ENCODE measurements around the gene STK33. TPM values are rescaled to one million over a fixed set of nuclear protein-coding genes. Genes with fewer than 3 reads are reported as not detected.

Gene STK33
- polyA plus RNA-seq, 4 donors, result 27.0 to 32.6 (median 30.5) TPM

DNA sequence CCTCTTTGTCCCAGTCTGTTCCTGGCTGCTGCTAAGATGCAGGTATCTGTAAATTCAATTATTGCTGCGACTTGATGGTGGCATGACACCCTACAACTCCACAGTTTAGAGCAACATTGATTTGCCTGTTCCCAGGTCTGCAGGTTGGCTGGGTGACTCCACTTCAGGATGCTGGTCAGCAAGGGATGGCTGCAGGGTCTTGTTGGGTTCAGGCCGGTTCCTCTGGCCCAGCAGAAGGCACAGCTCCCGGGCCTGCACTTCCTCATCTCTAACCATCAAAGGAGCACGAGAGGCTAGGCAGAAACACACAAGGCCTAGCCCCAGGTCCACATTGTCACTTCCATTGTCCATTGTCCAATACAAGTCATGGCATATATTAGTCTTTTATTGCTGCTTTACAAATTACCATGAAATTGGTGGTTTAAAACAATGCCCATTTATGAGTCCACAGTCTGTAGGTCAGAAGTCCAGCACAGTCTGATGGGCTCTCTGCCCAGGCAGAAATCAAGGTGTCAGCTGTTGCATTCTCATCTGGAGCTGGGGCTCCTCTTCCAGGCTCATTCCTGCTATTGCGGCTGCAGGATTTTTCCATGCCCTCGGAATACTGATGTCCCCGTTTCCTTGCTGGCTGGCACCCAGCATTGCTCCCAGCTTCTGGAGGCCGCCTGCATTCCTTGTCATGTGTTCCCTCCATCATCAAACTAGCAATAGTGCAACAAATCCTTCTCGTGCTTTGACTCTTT, 233.8 kb downstream of the STK33 start:
- DNase-seq (ENCODE audit: low read depth in 4 of 4, low spot score in 2 of 4), result no peak

DNA sequence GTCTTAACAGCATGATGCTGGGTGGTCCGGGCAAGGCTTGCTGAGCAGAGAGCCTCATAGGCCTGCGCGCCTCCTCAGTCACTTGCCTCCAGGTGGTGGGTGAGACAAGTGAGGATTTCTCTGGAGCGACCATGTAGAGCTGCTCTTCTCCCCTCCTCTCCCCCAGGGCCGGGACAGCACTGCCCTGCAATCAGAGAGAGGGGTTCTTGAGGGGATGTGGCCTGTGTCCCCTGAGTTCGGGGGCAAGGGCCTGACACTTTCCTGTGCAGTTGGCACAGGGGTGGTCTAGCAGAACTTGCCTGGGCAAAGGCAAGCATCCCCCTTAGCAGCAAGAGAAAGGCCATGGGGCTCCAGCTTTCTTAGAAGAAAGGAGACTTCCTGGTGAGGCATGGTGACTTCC, 234.5 kb downstream of the STK33 start:
- no peak for DNase-seq (ENCODE audit: low read depth in 4 of 4, low spot score in 2 of 4)

DNA sequence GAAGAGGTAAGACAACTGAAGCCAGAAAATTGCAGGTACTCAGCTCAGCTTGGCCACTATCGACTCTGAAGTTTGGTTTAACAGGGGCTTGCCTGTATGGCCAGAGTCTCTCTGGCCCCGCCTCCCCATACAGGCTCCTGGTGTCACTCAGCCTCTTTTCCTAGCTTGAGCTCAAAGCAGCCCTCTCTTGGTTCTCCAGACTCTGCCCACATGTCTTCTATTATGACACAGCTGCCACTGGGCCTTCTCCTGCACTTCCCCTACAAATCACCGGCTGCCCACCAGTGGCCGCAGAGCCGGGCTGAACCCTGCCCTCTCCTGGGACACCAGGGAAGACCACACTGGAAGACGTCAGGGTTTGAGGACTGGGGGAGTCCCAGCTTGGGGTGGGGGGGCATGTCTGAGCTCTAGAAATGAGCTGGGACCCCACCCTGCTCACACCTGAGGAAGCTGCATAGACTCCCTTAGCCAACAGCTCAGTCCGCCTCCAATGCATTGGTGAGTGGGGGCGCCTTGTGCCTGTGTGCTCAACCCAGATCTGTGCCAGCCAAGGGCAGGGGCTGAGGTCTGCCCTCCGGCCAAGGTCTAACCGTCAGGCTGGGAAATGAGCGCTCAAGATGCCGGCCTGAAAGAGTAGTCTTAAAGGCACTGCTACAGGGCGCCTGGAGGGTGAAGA, 236.0 kb downstream of the STK33 start:
- DNase-seq (ENCODE audit: low read depth in 4 of 4, low spot score in 2 of 4), result no peak

DNA sequence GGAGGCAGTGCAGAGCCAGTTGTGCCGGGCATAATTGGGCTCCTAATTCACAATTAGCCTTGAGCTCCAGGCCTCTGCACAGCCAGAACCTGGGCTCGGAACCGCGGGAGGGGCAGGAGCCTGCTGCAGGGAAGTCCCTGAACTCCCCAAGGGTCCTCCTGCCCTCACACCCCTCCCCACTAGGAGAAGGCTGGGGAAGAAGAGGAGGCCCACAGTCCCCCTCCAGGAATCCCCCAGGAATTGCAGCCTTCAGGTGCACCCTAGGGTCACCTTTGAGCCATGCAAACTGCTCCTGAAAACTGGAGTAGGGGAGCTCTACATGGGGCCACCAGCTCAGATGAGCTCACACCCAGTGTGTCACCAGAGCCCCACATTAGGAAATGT, 236.5 kb downstream of the STK33 start:
- no peak for DNase-seq (ENCODE audit: low read depth in 4 of 4, low spot score in 2 of 4)

DNA sequence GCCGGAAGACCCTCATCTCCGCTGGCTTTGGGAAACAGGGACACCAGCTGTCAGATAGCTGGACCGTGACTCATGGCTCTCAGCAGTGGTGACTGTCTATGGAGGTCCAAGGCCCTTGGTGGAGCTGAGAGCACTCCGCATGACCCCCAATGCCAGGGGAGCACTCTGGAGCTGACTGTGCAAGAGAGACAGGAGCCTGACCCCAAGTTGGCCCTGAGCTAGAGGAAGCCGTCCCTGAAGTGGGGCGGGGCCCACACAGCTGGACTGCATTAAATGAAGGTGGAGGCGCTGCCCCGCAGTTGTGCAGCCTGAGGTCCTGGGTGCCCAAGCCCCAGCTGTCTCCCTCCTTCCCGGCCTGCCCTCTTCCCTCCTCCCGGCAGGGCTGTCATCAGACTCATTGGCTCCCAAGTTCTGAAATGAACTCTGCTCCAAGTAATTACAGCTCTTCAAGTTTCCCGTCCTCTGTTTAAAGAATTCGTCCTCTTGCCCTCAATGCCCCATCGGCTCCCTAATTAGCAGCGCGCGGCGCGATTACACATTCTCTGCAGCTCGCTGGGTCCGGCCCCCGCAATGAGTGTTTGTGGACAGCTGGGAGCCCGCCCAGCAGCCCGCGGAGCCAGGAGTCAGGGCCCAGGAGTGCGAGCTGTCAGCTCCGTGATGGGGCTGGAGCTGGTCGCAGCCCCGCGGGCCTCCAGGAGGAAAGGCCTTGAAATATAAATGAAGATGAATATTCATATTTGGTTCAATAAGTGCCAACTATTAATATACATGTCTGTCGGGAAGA, 237.1 kb downstream of the STK33 start:
- DNase-seq (ENCODE audit: low read depth in 4 of 4, low spot score in 2 of 4), result peak; percentile 36 to 60 (median 56)

DNA sequence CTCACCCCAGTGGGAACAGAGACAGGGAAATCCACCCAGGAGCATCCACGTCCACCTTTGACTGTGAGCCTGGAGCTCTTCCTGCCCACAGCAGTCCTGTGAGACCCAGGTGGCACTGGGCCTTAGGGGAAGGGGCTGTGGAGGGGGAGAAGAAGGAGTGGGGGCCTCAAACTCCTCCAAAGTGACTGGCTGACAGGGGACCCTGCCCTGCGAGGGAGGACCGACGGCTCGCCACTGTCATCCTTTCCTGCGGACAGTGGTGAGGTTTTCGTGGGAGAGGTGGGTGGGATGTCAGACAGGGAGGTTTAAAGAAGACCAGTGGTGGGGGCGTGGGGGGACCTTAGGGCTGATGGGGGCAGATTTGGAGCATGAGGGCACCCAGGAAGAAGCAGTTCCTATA, 237.8 kb downstream of the STK33 start:
- no peak for DNase-seq (ENCODE audit: low read depth in 4 of 4, low spot score in 2 of 4)

DNA sequence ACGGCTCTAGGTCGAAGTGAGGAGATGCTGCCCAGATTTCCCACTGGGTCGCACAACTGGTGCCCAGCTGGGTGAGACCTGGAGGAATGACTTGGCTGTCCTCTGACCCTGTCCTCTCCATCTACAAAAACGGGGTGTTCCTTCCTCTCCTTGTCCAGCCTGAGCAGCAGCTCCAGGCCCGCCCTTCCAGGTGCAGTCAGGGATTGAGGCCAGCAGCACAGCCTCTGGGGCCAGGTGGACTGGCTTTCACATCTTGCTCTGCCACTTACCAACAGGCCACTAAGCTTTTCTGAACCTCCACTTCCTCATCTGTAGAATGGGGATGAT, 238.6 kb downstream of the STK33 start:
- no peak for DNase-seq (ENCODE audit: low read depth in 4 of 4, low spot score in 2 of 4)

DNA sequence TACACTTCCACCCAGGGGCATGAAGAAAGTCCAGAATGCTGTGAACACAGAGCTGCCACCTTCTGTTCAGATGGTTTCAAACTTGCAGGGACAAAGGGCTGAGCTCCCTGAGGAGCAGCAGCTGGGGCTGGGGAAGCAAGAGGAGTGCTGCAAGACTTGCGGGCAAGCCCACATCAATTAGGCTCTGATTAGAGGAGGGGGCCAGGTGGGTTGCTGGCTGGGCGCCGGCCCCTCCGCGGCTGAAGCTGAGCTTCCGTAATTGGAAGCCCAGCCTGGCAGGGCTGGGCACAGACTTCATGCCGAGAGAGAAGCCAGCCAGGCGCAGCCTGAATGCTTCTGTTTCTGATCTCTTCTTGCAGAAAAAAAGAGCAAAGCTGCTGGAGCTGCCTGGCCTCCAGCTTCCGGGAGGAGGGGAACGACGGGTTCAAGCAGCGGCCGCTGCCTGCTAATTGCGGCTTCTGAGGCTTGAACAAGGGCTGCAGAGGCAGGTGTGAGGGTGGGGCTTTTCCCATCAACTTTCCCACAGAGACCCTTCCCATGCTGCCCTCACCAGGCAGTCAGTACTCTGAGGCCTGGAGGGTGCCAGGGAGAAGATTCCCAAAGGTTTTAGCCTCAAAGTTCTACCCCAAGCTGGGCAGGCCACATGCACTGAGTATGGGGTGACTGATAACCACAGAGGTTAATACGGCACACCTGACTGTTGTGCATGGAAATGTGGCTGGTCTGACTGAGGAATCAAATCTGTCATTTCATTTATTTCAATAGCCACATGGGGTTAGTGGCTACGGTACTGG, 239.2 kb downstream of the STK33 start:
- peak in 3 of 4 donors; percentile 41 to 67 (median 57) for DNase-seq (ENCODE audit: low read depth in 4 of 4, low spot score in 2 of 4)

DNA sequence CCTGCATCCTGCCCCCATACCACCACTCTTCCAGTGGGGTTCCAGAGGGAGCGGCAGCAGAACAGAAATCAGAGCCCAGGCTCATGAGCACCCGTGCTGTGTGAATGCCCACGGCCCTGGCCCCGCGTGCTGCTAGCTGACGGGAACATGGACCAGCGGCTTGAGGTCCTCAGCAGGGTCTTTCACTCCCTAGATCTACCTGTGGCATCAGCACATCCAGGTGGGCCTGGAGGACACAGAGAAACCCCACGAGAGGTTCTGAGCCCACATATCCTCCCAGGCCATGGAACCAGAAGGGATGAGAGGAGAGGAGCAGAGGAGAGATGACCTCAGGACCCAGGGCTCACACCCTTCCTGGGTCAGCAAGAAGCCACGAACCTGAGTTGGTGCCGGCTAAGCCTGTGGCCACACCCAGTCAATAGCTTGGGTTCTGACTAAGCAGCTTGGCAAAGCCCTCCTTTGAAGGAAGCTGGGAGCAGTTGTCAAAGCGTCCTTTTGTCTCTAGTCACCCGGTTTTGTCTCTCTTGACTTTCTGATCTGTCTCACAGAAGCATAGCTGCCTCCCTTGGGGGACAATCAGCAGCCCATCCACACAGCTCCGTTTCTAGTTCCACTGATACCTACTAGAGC, 241.0 kb downstream of the STK33 start:
- DNase-seq (ENCODE audit: low read depth in 4 of 4, low spot score in 2 of 4), result no peak

DNA sequence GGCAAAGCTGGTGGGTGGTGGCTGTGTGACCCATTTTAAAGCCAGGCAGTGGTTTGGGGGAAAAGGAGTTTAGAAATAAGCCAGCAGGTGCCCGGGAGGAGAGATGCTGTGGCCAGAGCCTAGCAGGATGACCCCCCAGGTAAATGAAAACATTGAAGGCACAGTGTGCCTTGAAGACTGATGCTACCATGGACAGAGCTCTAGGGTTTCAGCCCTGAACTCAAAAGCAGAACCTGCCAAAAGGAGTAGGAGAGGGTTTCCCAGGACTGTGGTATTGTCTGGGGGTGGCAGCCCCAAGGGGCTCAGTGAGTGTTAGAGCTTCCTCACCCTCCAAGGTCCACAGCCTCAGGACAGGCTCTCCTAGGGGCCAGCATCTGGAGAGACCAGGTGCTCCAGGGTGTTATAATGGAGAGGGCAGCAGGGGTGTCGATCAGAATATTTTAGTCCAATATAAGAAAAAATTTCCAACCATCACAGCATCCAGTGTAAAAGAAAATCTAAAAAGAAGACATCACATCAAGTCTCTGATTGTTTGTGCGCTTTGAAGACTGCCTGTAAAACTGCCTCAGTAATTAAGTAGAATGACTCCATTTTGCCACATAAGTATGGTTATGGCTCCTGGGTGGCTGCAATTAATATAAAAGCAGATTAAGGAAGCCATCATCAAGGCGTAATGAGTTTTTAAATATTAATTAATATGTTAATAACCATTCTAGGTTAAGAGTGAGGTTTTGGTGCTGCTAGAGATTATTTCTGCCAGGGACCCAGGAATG, 241.7 kb downstream of the STK33 start:
- DNase-seq (ENCODE audit: low read depth in 4 of 4, low spot score in 2 of 4), result no peak

DNA sequence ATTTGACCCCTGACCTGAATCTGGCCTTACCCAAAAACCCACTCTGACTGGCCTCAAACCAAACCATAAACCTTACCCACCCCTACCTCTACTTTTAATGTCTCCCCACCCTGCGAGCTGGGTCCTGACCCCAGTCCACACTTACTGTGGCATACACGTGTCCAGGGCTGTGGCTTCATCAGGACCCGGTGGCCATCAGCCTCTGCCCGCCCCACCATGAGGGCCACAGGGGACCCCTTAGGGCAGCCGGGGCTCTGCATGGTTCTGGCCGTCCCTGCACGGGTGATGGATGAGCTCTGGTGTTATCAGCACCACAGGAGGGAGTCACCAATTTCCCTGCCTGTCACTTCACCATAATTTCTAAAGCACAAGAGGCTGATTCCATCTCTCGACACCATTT, 242.8 kb downstream of the STK33 start:
- no peak for DNase-seq (ENCODE audit: low read depth in 4 of 4, low spot score in 2 of 4)

DNA sequence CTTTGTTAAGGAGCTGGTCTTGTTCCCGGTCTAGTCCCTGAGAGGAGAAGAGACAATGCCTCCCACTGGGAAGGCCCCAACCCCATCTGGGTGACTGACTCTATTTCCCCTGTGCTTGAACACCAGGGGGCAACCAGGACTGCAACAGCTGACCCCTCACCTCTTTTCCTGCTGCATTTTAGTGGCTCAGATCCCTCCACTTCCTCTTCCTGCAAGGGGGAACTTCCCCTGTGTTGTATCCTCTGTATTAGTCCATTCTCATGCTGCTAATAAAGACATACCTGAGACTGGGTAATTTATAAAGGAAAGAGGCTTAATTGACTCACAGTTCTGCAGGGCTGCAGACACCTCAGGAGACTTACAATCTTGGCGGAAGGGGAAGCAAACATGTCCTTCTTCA, 246.1 kb downstream of the STK33 start:
- no peak for DNase-seq (ENCODE audit: low read depth in 4 of 4, low spot score in 2 of 4)

DNA sequence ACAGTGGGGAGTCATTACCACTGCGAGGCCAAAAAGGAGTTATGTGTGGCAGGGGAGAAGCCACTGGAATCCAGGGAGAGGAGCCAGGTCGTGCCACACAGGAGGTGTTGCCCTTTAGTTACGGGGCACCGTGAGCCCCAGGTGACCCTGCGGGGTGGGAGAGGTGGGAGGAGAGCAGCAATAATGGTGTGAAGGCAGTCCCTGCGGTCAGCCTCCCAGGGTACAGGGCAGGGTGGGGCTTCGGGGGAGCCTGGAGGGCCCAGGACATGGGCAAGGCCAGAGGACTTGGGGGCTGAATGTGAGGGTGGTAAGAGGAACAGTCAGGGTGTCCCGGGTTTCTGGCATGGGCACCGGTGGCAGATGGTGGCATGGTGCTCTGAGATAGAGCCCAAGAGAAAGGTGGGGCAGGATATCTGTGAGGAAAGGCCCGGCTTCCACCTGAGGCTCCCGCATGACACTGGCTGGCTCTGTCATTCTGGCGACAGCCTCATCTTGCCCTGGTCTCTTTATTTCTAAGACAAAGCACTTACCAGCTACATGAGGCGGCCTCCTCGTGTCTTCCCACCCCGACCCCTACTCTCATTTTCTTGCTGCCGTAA, 247.8 kb downstream of the STK33 start:
- no peak for DNase-seq (ENCODE audit: low read depth in 4 of 4, low spot score in 2 of 4)

DNA sequence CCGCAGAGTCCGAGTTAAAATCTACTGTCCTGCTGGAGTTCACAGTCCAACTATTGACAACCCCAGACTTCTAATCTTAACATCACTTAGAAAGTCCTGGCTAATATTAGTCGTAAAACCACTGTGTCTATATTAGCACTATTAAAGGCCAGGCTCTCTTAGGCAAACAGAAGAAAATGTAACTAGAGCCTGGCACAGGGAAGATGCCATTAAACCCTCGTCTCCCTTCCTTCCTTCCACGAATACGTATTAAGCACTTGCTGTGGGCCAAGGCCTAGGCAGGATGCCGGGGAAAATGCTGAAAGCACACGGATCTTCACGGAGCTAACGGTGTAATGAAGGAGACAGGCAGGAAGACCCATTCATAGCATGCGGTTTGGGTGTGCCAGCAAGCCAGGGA, 248.8 kb downstream of the STK33 start:
- DNase-seq (ENCODE audit: low read depth in 4 of 4, low spot score in 2 of 4), result no peak

DNA sequence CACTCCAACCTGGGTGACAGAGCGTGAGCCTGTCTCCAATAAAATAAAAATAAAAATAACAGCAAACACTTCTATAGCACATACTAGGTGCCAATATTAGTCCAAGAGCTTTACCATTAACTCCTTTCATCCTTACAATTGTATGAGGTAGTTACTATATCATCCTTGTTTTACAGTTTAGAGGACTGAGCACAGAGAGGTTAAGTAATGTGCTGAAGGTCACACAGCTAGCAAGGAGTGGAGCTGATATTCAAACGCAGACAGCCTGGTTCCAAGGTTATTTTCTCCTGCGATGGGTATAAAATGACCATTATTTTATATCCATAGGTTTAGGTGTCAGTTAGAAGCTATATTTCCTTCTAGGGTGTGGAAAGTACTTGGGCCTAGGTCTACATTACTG, 249.7 kb downstream of the STK33 start:
- no peak for DNase-seq (ENCODE audit: low read depth in 4 of 4, low spot score in 2 of 4)

DNA sequence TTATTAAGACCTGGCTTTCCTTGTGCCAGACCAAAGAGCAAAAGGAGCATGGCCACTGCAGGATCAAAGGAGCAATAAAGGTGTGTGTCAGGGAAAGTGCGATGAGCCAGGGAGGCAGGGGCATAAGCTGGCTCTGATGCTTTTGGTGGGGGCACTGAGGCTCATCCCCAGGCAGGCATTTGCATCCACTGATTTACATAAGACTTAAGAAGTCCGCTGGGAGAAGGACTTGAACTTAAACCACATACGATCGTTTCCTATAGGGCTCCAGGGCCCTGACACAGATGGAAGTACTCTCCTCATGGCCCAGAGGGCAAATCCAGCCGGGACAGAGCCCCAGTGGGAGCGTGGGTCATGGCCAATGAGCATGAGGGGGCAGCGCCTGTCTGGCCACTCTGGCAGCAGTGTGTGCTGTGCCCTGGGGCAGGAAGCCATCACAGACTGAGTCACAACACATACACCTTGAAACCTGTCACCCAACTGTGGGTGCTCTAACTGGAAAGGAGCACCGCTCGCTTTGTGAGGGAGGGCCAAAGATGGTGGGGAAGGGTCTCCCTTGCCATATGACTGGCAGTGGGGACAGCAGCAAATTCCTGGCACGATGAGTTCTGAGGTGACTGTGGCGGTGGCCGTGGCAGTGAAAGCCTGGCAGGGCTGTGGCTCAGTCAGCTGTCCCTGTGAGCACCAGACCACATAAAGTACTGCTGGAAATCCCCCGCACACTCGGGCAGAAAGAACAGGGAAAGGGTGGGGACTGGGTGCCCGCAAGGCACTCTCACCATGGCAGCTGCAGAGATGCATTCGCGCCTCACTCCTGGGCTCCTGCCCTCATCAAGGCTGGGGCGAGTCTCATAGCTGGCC, 251.0 kb downstream of the STK33 start:
- no peak for DNase-seq (ENCODE audit: low read depth in 4 of 4, low spot score in 2 of 4)

DNA sequence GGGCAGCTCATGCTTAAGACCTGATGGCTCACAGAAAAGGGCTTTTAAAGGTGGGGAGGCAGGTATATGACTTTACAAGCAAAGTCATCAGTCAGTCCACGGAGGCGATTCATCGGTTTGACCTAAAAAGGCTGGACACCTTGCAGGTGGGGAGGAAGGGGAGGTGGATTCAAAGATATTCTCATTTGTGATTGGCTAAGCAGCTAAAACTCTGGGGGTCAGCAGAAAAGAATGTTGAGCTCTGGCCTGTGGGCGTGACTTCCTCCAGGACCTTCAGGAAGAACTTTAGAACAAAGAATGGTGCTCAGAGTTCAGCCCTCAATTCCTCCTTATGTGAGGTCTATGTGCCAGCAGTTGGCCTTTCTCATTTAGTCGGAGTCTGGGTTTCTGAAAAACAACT, 252.0 kb downstream of the STK33 start:
- no peak for DNase-seq (ENCODE audit: low read depth in 4 of 4, low spot score in 2 of 4)
